HTERT RPE-1 (cell line): ENCODE measurements around the gene CLDN25.

Experiments
- in situ Hi-C: fragments of 300-500 bp; cut with MboI; formaldehyde crosslinking; loops from 4 replicates; pipeline ENCODE4 v1.14.3; 2020; ENCODE audit warnings: low sequenced_read_pairs

CLDN25 gene

DNA sequence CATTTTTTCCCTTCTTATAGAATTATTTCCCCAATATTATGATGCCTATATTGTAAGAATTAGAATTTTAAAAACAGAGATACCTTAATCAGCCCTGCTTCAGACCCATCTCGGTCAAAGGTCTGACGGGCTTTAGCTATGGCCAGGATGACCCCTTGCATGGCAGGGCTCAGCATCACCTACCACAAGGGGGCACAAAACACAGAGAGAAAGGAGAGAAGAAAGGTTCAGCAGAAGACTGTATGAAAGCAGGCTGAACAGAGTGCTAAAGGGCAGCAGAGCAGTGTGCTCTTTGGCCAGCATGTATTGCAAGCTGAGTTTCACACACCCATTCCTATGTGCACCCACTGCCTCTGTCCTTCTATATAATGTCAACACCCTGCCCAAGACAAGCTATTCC lies 26.8 kb downstream of the CLDN25 start:
- in situ Hi-C loops: no loop called here

DNA sequence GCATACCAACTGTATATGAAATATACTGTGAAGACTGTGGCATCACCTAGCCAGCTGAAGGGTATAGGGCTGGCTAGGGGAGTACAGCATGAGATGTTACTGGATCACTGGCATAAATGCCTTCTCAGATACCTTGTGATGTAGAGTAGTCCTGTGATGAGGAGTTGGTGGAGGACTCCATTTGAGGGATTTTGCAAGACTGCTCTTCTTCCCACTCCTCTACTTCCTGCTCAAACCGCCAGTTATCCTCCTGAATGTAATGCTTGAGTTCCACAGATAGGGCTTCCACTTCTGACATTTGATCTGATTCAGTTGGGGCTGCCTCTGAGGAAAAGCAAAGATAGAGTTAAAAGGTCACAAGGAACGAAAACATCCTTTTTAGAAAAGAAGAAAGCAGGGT lies 29.3 kb downstream of the CLDN25 start:
- in situ Hi-C loops: no loop called here

DNA sequence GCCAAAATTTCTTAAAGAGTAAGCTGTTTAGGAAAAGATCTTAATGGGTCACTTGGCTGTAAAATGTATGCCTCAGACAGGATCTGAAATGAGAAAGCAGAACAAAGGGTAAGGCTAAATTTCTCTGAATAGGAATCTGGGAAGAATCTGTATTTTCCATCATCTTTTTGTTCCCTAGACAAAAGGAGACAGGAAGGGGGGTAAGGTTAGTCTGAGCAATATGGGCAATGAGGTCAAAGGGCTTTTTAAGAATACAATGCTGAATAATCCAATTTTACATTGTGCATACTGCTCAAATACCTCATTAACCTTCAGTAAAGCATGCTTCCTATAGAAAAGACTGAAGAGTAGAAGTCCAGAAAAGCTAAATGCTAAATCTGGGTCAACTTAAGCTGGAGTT lies 34.6 kb downstream of the CLDN25 start:
- in situ Hi-C loops: no loop called here

DNA sequence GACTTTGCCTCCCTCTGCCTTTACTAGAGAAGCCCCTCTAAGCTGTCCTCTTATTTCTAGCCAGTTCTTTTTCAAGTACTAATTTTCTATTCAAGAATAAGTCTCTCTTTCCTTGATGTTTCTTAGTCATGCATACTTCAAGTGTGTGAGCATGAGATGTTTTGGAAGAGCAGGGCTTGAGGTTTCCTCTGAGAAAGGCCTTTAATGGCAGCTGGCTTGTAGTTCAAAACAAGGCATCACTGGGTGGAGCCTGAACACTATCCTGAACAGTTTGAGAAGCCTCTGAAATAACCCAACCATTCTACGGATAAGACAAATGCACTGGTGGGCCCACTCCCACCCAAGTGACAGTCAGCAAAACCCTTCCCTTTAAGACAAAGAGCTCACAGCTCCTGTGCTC lies 37.6 kb downstream of the CLDN25 start:
- in situ Hi-C loops: no loop called here

DNA sequence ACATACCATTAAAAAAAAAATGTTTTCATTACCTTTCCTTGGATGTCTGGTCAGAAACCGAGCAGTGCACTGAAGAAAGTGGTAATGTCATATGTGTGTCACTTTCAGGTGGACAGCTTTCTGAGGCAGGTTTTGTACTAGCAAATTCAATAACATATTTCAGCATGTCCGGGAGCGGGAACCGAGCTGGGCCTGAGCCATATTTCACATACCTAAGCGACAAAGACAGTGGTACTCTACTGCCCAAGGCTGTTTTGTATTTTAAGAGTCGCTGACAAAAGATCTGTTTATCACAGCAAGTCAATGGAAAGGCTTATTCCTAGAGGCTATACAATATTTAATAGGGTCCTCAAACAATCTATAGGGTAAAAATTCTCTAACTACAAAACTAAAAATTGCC lies 38.0 kb downstream of the CLDN25 start:
- in situ Hi-C loops: no loop called here

DNA sequence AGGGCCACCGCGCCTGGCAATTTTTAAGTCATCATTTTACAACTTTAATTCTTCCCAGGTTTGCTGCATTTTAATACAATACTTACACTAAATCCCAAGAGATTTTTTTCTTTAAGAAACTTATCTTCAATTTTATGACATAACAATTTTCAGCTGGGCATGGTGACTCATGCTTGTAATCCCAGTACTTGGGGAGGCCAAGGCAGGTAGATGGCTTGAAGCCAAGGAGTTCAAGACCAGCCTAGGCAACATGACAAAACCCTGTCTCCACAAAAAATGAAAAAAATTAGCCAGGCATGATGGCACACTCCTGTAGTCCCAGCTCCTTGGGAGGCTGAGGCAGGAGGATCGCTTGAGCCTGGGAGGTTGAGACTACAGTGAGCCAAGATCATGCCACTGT lies 38.8 kb downstream of the CLDN25 start:
- in situ Hi-C loops: no loop called here

DNA sequence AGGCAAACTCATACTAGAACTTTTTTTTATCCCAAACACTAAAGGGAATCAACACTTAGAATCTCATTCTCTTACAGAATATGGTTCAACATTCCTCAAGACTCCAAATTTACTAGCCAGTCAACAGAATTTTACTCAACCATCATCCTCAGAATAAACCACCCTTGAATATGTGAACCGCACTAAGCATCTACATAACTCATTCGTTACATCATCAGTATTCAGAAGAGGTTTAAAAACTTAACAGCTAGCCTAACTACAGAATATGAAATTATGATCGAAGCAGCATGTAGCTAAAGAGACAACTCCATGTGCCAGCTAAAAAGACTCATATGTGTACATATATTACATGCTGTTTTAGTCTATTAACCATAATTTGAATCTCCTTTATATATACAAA lies 47.9 kb downstream of the CLDN25 start:
- in situ Hi-C loops: no loop called here

DNA sequence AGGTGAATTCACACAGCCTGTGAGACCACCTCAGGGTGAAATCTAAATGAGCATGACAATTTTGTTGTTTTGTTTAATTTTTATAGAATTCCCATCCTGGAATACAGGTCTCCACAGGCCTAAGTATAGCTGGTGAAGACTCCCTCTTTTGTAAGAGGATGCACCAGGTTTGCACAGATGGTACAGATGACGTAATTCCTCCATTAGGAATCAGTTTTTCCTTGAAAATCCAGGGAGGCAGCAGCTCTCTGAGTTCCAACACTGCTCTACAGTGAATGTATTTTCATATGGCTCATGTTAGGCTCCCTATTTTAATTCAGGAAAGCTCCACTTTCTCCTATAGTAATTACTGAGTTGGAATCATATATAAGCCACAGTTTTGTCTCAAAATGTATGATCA lies 48.6 kb downstream of the CLDN25 start:
- in situ Hi-C loops: no loop called here

DNA sequence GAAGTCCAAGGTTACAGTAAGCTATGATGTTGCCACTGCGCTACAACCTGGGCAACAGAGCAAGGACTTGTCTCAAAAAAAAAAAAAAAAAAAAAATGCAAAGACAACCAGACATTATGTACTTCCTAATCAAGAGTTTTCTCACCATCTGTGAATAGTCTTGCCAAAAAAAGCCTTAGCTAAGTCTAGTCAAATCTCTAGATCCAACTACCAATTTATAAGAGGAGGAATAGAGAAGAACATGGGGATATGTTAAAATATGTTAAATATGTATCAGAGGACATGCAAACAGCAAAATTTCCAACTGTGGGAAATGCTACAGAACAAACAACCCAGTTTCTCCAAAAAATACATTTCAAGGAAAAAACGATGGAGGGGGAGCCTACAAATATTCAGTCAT lies 50.2 kb downstream of the CLDN25 start:
- in situ Hi-C loops: no loop called here
